HepG2 (cell line): ENCODE measurements around the gene EXOSC9.

Source experiments
- DNMT1 ChIP-seq: sonication (generic); formaldehyde crosslinking; IDR thresholded peaks from 2 replicates; pipeline ENCODE4 v1.5.1; 2020; ENCODE audit warnings: mild to moderate bottlenecking, missing genetic modification reagents
- GABPA ChIP-seq, 2 experiments: IDR thresholded peaks; 2 replicates each; pipeline ENCODE4 v1.6.1; 2011 to 2016; ENCODE audit warnings: low read depth in 2 of 2, low read length in 1 of 2, missing biosample characterization in 1 of 2, missing genetic modification characterization in 1 of 2
- HOXA9 ChIP-seq: sonication (generic); formaldehyde crosslinking; IDR thresholded peaks from 2 replicates; pipeline ENCODE4 v1.8.1; 2022; ENCODE audit warnings: missing genetic modification reagents, mild to moderate bottlenecking, moderate library complexity, borderline replicate concordance
- PRPF4 ChIP-seq: fragments of 200-400 bp; formaldehyde crosslinking; IDR thresholded peaks from 2 replicates; pipeline ENCODE4 v1.6.1; 2016; ENCODE audit warnings: low read length, low read depth; ENCODE audit not compliant: poor library complexity, severe bottlenecking
- SP2 ChIP-seq: sonication (generic); formaldehyde crosslinking; IDR thresholded peaks from 2 replicates; pipeline ENCODE4 v1.5.1; 2020; ENCODE audit warnings: mild to moderate bottlenecking, missing genetic modification reagents
- ZNF256 ChIP-seq: sonication (generic); formaldehyde crosslinking; conservative IDR thresholded peaks from 2 replicates; pipeline ENCODE4 v1.4.0; 2020; ENCODE audit warnings: missing genetic modification reagents
- ZNF703 ChIP-seq: sonication (generic); formaldehyde crosslinking; IDR thresholded peaks from 2 replicates; pipeline ENCODE4 v1.5.1; 2020; ENCODE audit warnings: missing genetic modification reagents, mild to moderate bottlenecking, moderate library complexity, borderline replicate concordance
- TF ChIP-seq, protein P1 (sequence below): sonication (generic); formaldehyde crosslinking; IDR thresholded peaks from 2 replicates; pipeline ENCODE4 v1.4.0; 2020; ENCODE audit warnings: missing genetic modification reagents, borderline replicate concordance
- TF ChIP-seq, protein P2 (sequence below): sonication (generic); formaldehyde crosslinking; IDR thresholded peaks from 2 replicates; pipeline ENCODE4 v1.5.0; 2020; ENCODE audit warnings: mild to moderate bottlenecking, missing genetic modification reagents
- TF ChIP-seq, protein P3 (sequence below): sonication (generic); formaldehyde crosslinking; IDR thresholded peaks from 2 replicates; pipeline ENCODE4 v1.8.1; 2023; ENCODE audit warnings: mild to moderate bottlenecking, missing genetic modification reagents, borderline replicate concordance
- TF ChIP-seq, protein P4 (sequence below): sonication (generic); formaldehyde crosslinking; IDR thresholded peaks from 2 replicates; pipeline ENCODE4 v1.5.0; 2020; ENCODE audit warnings: mild to moderate bottlenecking, missing genetic modification reagents
- TF ChIP-seq, protein P5 (sequence below): fragments of 450-650 bp; IDR thresholded peaks from 2 replicates; pipeline ENCODE4 v1.6.1; 2017

DNA sequence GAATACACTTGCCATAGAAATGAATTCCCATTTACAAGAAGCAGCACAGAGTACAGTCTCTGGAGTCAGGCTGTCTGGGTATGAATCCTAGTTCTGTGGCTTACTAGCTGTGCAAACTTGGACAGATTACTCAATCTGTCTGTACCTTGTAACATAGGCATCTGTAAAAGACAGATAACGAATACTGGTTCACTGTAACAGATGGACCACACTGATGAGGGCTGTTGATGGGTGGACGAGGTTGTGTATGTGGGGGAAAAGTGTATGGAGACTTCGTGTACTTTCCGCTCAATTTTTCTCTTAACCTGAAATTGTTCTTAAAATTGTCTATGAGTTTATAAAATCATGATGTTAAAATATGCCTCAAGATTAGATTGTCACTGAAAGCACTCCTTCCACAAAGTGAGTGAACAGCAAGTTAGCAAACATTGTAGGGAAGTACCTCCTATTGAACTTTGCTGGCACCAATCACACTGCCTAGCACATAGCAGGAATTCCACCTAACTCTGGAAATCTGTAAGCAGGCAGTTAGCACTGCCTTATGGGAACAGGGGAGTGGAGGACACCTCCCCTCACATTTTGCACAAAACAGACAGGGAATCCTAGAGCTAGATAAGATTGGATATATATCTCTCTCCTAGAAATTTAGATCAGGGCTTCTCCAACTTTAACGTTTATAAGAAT, 6.5 kb upstream of the EXOSC9 start:
- TF ChIP-seq ZNF256 (no peak), DNMT1 (CRISPR knock-in tag) (no peak), SP2 (CRISPR knock-in tag) (no peak), PRPF4 (no peak), ZNF703 (no peak), GABPA (IDR thresholded peaks at IDR 0.05; ENCODE audit: low read depth, low read length) (no peak), GABPA (CRISPR knock-in tag; IDR thresholded peaks at IDR 0.05; ENCODE audit: low read depth) (no peak), HOXA9 (no peak)
- TF ChIP-seq, protein P1, sequence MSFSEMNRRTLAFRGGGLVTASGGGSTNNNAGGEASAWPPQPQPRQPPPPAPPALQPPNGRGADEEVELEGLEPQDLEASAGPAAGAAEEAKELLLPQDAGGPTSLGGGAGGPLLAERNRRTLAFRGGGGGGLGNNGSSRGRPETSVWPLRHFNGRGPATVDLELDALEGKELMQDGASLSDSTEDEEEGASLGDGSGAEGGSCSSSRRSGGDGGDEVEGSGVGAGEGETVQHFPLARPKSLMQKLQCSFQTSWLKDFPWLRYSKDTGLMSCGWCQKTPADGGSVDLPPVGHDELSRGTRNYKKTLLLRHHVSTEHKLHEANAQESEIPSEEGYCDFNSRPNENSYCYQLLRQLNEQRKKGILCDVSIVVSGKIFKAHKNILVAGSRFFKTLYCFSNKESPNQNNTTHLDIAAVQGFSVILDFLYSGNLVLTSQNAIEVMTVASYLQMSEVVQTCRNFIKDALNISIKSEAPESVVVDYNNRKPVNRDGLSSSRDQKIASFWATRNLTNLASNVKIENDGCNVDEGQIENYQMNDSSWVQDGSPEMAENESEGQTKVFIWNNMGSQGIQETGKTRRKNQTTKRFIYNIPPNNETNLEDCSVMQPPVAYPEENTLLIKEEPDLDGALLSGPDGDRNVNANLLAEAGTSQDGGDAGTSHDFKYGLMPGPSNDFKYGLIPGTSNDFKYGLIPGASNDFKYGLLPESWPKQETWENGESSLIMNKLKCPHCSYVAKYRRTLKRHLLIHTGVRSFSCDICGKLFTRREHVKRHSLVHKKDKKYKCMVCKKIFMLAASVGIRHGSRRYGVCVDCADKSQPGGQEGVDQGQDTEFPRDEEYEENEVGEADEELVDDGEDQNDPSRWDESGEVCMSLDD (CRISPR knock-in tag) = no peak
- TF ChIP-seq, protein P2, sequence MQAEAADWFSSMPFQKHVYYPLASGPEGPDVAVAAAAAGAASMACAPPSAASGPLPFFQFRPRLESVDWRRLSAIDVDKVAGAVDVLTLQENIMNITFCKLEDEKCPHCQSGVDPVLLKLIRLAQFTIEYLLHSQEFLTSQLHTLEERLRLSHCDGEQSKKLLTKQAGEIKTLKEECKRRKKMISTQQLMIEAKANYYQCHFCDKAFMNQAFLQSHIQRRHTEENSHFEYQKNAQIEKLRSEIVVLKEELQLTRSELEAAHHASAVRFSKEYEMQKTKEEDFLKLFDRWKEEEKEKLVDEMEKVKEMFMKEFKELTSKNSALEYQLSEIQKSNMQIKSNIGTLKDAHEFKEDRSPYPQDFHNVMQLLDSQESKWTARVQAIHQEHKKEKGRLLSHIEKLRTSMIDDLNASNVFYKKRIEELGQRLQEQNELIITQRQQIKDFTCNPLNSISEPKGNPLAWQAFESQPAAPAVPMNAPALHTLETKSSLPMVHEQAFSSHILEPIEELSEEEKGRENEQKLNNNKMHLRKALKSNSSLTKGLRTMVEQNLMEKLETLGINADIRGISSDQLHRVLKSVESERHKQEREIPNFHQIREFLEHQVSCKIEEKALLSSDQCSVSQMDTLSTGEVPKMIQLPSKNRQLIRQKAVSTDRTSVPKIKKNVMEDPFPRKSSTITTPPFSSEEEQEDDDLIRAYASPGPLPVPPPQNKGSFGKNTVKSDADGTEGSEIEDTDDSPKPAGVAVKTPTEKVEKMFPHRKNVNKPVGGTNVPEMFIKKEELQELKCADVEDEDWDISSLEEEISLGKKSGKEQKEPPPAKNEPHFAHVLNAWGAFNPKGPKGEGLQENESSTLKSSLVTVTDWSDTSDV (CRISPR knock-in tag) = no peak
- TF ChIP-seq, protein P3, sequence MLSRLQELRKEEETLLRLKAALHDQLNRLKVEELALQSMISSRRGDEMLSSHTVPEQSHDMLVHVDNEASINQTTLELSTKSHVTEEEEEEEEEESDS (CRISPR knock-in tag) = no peak
- TF ChIP-seq, protein P4, sequence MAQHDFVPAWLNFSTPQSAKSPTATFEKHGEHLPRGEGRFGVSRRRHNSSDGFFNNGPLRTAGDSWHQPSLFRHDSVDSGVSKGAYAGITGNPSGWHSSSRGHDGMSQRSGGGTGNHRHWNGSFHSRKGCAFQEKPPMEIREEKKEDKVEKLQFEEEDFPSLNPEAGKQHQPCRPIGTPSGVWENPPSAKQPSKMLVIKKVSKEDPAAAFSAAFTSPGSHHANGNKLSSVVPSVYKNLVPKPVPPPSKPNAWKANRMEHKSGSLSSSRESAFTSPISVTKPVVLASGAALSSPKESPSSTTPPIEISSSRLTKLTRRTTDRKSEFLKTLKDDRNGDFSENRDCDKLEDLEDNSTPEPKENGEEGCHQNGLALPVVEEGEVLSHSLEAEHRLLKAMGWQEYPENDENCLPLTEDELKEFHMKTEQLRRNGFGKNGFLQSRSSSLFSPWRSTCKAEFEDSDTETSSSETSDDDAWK = no peak
- TF ChIP-seq, protein P5, sequence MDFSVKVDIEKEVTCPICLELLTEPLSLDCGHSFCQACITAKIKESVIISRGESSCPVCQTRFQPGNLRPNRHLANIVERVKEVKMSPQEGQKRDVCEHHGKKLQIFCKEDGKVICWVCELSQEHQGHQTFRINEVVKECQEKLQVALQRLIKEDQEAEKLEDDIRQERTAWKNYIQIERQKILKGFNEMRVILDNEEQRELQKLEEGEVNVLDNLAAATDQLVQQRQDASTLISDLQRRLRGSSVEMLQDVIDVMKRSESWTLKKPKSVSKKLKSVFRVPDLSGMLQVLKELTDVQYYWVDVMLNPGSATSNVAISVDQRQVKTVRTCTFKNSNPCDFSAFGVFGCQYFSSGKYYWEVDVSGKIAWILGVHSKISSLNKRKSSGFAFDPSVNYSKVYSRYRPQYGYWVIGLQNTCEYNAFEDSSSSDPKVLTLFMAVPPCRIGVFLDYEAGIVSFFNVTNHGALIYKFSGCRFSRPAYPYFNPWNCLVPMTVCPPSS = no peak
